Erythroblast (primary cell): ENCODE measurements around the gene CDC23.

Experiments used
- GATA1 ChIP-seq: IDR thresholded peaks from 2 replicates; pipeline ENCODE4 v1.6.1; 2011; ENCODE audit warnings: low read depth, mild to moderate bottlenecking, control low read depth, low read length, moderate library complexity
- POLR2A ChIP-seq: IDR thresholded peaks from 2 replicates; pipeline ENCODE4 v1.6.1; 2011; ENCODE audit warnings: mild to moderate bottlenecking, low read length

DNA sequence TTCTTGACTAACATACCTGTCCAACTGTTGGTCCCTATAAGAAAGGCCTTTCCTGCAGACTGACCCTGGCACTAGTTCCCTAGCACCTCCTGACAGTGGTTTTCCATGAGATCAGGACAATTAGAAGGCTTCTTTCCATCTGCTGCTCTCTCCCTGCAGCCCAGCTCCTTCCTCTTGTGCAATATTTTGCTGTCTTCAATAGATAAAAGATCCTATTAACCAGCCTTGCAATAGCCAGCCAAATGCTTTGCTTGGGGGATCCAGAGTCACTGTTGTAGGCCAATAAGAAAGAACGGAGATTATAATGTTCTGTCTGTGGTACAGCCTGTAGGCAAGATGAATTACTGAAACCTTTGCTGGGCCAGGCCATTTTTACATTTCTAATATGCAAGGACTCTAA is 55.5 kb downstream of the CDC23 start:
- TF ChIP-seq POLR2A (no peak), GATA1 (no peak)
